H1 (cell line): Measurements from ENCODE around the gene EPHA5. TPM values are rescaled to one million over a fixed set of nuclear protein-coding genes. Genes with fewer than 3 reads are reported as not detected.

Experiments used
- CTCF ChIA-PET: fragments of 300-600 bp; sonication (Branson Sonifier 250); formaldehyde crosslinking; loops from one replicate; lab custom pipeline; 2021; ENCODE audit not compliant: partially characterized antibody; lab: Charles Lee
- POLR2A ChIA-PET: fragments of 300-600 bp; sonication (Branson Sonifier 250); formaldehyde crosslinking; loops from one replicate; lab custom pipeline; 2021; ENCODE audit warnings: inconsistent platforms; ENCODE audit not compliant: partially characterized antibody; lab: Charles Lee
- DNase-seq, 2 experiments: peaks; one replicate each; pipeline versions ENCODE4 v3.0.0 to v3.0.0-alpha.2; 2010 to 2022; ENCODE audit warnings: low spot score in 2 of 2, low read depth in 1 of 2, mixed read lengths in 1 of 2
- FAIRE-seq: peaks from 2 replicates; lab custom pipeline; 2011; peaks lifted over from hg19 to GRCh38; lab: Jason Lieb, UNC
- H2AFZ ChIP-seq: 2 replicates; pipeline ENCODE4 v1.8.1; 2012; ENCODE audit warnings: low read length, inconsistent platforms
- H2AK5ac ChIP-seq: 2 replicates; pipeline ENCODE4 v1.6.1; 2013; ENCODE audit warnings: low read depth, low read length
- H2BK120ac ChIP-seq: replicated peaks from 2 replicates; pipeline ENCODE3; 2013; ENCODE audit warnings: low read depth, low read length, inconsistent platforms
- H2BK12ac ChIP-seq: 2 replicates; pipeline ENCODE4 v1.6.1; 2013; ENCODE audit warnings: low read depth, low read length
- H2BK15ac ChIP-seq: 2 replicates; pipeline ENCODE4 v1.6.1; 2013; ENCODE audit warnings: low read length
- H2BK20ac ChIP-seq: 2 replicates; pipeline ENCODE4 v1.6.1; 2013; ENCODE audit warnings: low read length
- H2BK5ac ChIP-seq: 2 replicates; pipeline ENCODE4 v1.6.1; 2013; ENCODE audit warnings: low read depth, low read length
- H3K14ac ChIP-seq: 2 replicates; pipeline ENCODE4 v1.6.1; 2013; ENCODE audit warnings: inconsistent platforms; ENCODE audit not compliant: insufficient read length
- H3K18ac ChIP-seq: 2 replicates; pipeline ENCODE4 v1.6.1; 2013; ENCODE audit warnings: low read length; ENCODE audit errors: extremely low read depth
- H3K23ac ChIP-seq: 2 replicates; pipeline ENCODE4 v1.6.1; 2013; ENCODE audit warnings: inconsistent platforms; ENCODE audit not compliant: insufficient read length
- H3K23me2 ChIP-seq: 2 replicates; pipeline ENCODE4 v1.6.1; 2013; ENCODE audit warnings: low read depth, low read length
- H3K27ac ChIP-seq: 2 replicates; pipeline ENCODE4 v1.6.1; 2011; ENCODE audit warnings: low read depth, low read length, inconsistent platforms
- H3K27me3 ChIP-seq, 4 experiments: replicated peaks in 1 of 4; 1 replicate in 1 of 4; 2 replicates in 3 of 4; pipeline versions ENCODE4 v1.6.1 to v1.8.1; 2011 to 2013; ENCODE audit warnings: low read length in 3 of 4, mild to moderate bottlenecking in 3 of 4, inconsistent platforms in 2 of 4, mixed read lengths in 2 of 4, moderate library complexity in 1 of 4; ENCODE audit not compliant: control insufficient read depth in 3 of 4, insufficient read depth in 3 of 4; ENCODE audit errors: extremely low read depth in 1 of 4
- H3K36me3 ChIP-seq, 4 experiments: 2 replicates each; pipeline versions ENCODE4 v1.6.1 to v1.8.1; 2011 to 2013; ENCODE audit warnings: mild to moderate bottlenecking in 4 of 4, low read length in 3 of 4, moderate library complexity in 2 of 4, control low read depth in 1 of 4, inconsistent platforms in 1 of 4; ENCODE audit not compliant: insufficient read depth in 4 of 4, control insufficient read depth in 2 of 4
- H3K4ac ChIP-seq: replicated peaks from 2 replicates; pipeline ENCODE3; 2013; ENCODE audit warnings: low read length, low read depth, mixed read lengths, inconsistent platforms; ENCODE audit not compliant: insufficient read length
- H3K4me1 ChIP-seq, 4 experiments: replicated peaks in 1 of 4; 1 replicate in 1 of 4; 2 replicates in 3 of 4; pipeline versions ENCODE4 v1.6.1 to v1.8.1; 2011 to 2013; ENCODE audit warnings: low read length in 3 of 4, inconsistent platforms in 2 of 4, mixed read lengths in 1 of 4; ENCODE audit not compliant: insufficient read depth in 4 of 4, control insufficient read depth in 3 of 4
- H3K4me2 ChIP-seq, 2 experiments: 2 replicates each; pipeline versions ENCODE4 v1.6.1 to v1.8.1; 2011 to 2013; ENCODE audit warnings: low read depth in 2 of 2, low read length in 2 of 2, control low read depth in 1 of 2, inconsistent platforms in 1 of 2, mild to moderate bottlenecking in 1 of 2; ENCODE audit not compliant: insufficient read depth in 1 of 2
- H3K4me3 ChIP-seq, 4 experiments: fragments of 200-600, 300-600 bp in 1 of 4; sonication (generic), shearing (Covaris generic), sonication (Bioruptor Twin) in 1 of 4; 2 replicates each; pipeline versions ENCODE4 v1.5.1 to v1.8.1; 2011 to 2016; ENCODE audit warnings: low read length in 4 of 4, low read depth in 3 of 4, control low read depth in 2 of 4, inconsistent platforms in 2 of 4, mild to moderate bottlenecking in 2 of 4, mixed read lengths in 1 of 4, moderate library complexity in 1 of 4; ENCODE audit not compliant: insufficient read depth in 2 of 4; ENCODE audit errors: extremely low read depth in 1 of 4
- H3K56ac ChIP-seq: replicated peaks from 2 replicates; pipeline ENCODE3; 2013; ENCODE audit warnings: low read depth, mild to moderate bottlenecking, mixed read lengths, low read length, inconsistent platforms; ENCODE audit not compliant: insufficient read length
- H3K79me1 ChIP-seq: 2 replicates; pipeline ENCODE4 v1.6.1; 2013; ENCODE audit warnings: low read depth, low read length, control low read depth
- H3K79me2 ChIP-seq, 2 experiments: 2 replicates each; pipeline versions ENCODE4 v1.6.1 to v1.8.1; 2012 to 2013; ENCODE audit warnings: low read length in 2 of 2, mild to moderate bottlenecking in 2 of 2, inconsistent platforms in 1 of 2; ENCODE audit not compliant: insufficient read depth in 2 of 2, control insufficient read depth in 1 of 2
- H3K9ac ChIP-seq, 4 experiments: replicated peaks in 1 of 4; 1 replicate in 1 of 4; 2 replicates in 3 of 4; pipeline versions ENCODE4 v1.6.1 to v1.8.1; 2011 to 2013; ENCODE audit warnings: low read depth in 3 of 4, low read length in 3 of 4, control low read depth in 2 of 4, mild to moderate bottlenecking in 2 of 4, moderate library complexity in 2 of 4, inconsistent platforms in 1 of 4; ENCODE audit errors: extremely low read depth in 1 of 4
- H3K9me3 ChIP-seq, 2 experiments: 2 replicates each; pipeline versions ENCODE4 v1.6.1 to v1.8.1; 2012 to 2013; ENCODE audit warnings: mild to moderate bottlenecking in 2 of 2, moderate library complexity in 2 of 2, control low read depth in 1 of 2, inconsistent platforms in 1 of 2, low read depth in 1 of 2, low read length in 1 of 2, mixed read lengths in 1 of 2; ENCODE audit not compliant: insufficient read depth in 2 of 2
- H4K20me1 ChIP-seq, 2 experiments: replicated peaks in 1 of 2; 2 replicates each; pipeline versions ENCODE3 to v1.8.1; 2011 to 2013; ENCODE audit warnings: inconsistent platforms in 2 of 2, low read length in 2 of 2, mild to moderate bottlenecking in 1 of 2; ENCODE audit not compliant: insufficient read depth in 2 of 2, control insufficient read depth in 1 of 2
- H4K5ac ChIP-seq: 2 replicates; pipeline ENCODE4 v1.6.1; 2013; ENCODE audit warnings: low read length, low read depth, mixed read lengths, inconsistent platforms; ENCODE audit not compliant: insufficient read length
- H4K8ac ChIP-seq: 2 replicates; pipeline ENCODE4 v1.8.0; 2013; ENCODE audit warnings: mild to moderate bottlenecking, moderate library complexity, low read length, inconsistent platforms; ENCODE audit not compliant: insufficient read depth; ENCODE audit errors: extremely low read depth
- H4K91ac ChIP-seq: replicated peaks from 2 replicates; pipeline ENCODE3; 2013; ENCODE audit warnings: low read length, mixed read lengths, inconsistent platforms; ENCODE audit not compliant: insufficient read length
- CEBPB ChIP-seq: IDR thresholded peaks from 2 replicates; pipeline ENCODE4 v1.6.1; 2012; ENCODE audit warnings: low read depth, low read length
- CREB1 ChIP-seq: IDR thresholded peaks from 2 replicates; pipeline ENCODE4 v1.6.1; 2012; ENCODE audit warnings: inconsistent platforms
- EGR1 ChIP-seq: IDR thresholded peaks from 2 replicates; pipeline ENCODE4 v1.6.1; 2011; ENCODE audit warnings: low read depth, low read length, borderline replicate concordance
- GTF2F1 ChIP-seq: IDR thresholded peaks from 2 replicates; pipeline ENCODE4 v1.6.1; 2012; ENCODE audit warnings: low read depth, low read length, improper control_type of control experiment, borderline replicate concordance
- JUND ChIP-seq: IDR thresholded peaks from 2 replicates; pipeline ENCODE4 v1.6.1; 2011; ENCODE audit warnings: mild to moderate bottlenecking, improper control_type of control experiment, low read length
- PHF8 ChIP-seq: fragments of 200-600 bp; sonication (generic); conservative IDR thresholded peaks from 2 replicates; pipeline ENCODE4 v1.7.1; 2012; ENCODE audit warnings: low read depth, mild to moderate bottlenecking, inconsistent platforms, low read length, moderate library complexity
- RNF2 ChIP-seq: fragments of 200-900, 300-1000 bp; sonication (generic); IDR thresholded peaks from 2 replicates; pipeline ENCODE4 v1.7.1; 2016; ENCODE audit warnings: borderline replicate concordance, low read depth, mild to moderate bottlenecking, antibody characterized with exemption, low read length; ENCODE audit not compliant: poor library complexity, severe bottlenecking; ENCODE audit errors: missing control alignments
- SUZ12 ChIP-seq: fragments of 200-600 bp; sonication (generic); IDR thresholded peaks from 2 replicates; pipeline ENCODE4 v1.6.1; 2012; ENCODE audit warnings: mild to moderate bottlenecking, inconsistent platforms, low read length, moderate library complexity, mixed read lengths
- TAF1 ChIP-seq: IDR thresholded peaks from 2 replicates; pipeline ENCODE4 v1.6.1; 2011; ENCODE audit warnings: mild to moderate bottlenecking, low read depth, low read length
- TEAD4 ChIP-seq: IDR thresholded peaks from 2 replicates; pipeline ENCODE4 v1.6.1; 2012; ENCODE audit warnings: low read depth, low read length, inconsistent platforms, mixed read lengths
- WGBS, 2 experiments: shearing (Covaris generic) in 1 of 2; methylation state at CpG; one replicate each; pipeline versions ENCODE4 v1.1.6 to v1.1.7; 2013 to 2015; ENCODE audit warnings: low lambda C conversion rate in 2 of 2, mixed read lengths in 2 of 2, inconsistent platforms in 1 of 2, low coverage in 1 of 2, missing lambda C conversion rate in 1 of 2; ENCODE audit not compliant: insufficient replicate concordance in 2 of 2, insufficient coverage in 1 of 2, insufficient read length in 1 of 2; ENCODE audit errors: extremely low coverage in 1 of 2, missing lambda C conversion rate in 1 of 2; 5-methylcytosine and 5-hydroxymethylcytosine counted together
- polyA plus RNA-seq, 7 experiments: library from polyadenylated mRNA; depleted of rRNA in 3 of 7; stranded (reverse) in 5 of 7; unstranded in 2 of 7; fragments of >200 nt in 5 of 7; fragments of 200-250 nt in 2 of 7; gene quantifications; 1 replicate in 5 of 7; 2 replicates in 1 of 7; 4 replicates in 1 of 7; pipeline versions ENCODE4 v1.2.1 to v1.2.3, GENCODE V29; 2011 to 2013; ENCODE audit warnings: missing spikeins in 2 of 7, mixed read lengths in 2 of 7
- total RNA-seq: library from RNA; stranded (reverse); fragmentation: NEBNext Ultra II Directional; extraction: Animal tissue kit (Norgen Biotek cat#: 25700); gene quantifications from 2 replicates; pipeline ENCODE4 v1.2.1, GENCODE V29; 2021
- TF ChIP-seq, protein P1 (sequence below), 3 experiments: IDR thresholded peaks; 1 replicate in 2 of 3; 2 replicates in 1 of 3; pipeline versions ENCODE4 v1.5.1 to v1.6.1; 2011; ENCODE audit warnings: low read length in 3 of 3, mild to moderate bottlenecking in 3 of 3, inconsistent platforms in 2 of 3, low read depth in 1 of 3, moderate library complexity in 1 of 3; ENCODE audit not compliant: insufficient read depth in 1 of 3; ENCODE audit errors: control extremely low read depth in 1 of 3

The EPHA5 gene
- total and polyA plus RNA-seq, 2 of the 8 experiments (the other 6 are each of a cell fraction or from before 2014, with no cell fraction given): 0.03 to 0.11 TPM

- POLR2A ChIA-PET: no interaction called here
- Histone ChIP-seq H3K56ac (no peak overlapping the region), H3K79me1 (no peaks in the 10 kb centered on the region), H3K23ac (no peak overlapping the region), H3K23me2 (no peaks in the 10 kb centered on the region), H3K79me2 (no peaks in the 10 kb centered on the region), H3K9me3 (no peaks in the 10 kb centered on the region), H4K5ac (no peak overlapping the region), H2AFZ (no peak overlapping the region), H2BK20ac (no peak overlapping the region), H2BK120ac (no peak overlapping the region), H4K20me1 (no peaks in the 10 kb centered on the region), H3K36me3 (no peaks in the 10 kb centered on the region), H3K18ac (no peak overlapping the region), H4K8ac (no peak overlapping the region), H3K9ac (no peak overlapping the region), H3K27ac (no peak overlapping the region), H3K4me3 (no peak overlapping the region), H3K4me2 (no peak overlapping the region), H3K27me3 (no peaks in the 10 kb centered on the region), H3K4ac (no peak overlapping the region), H2BK15ac (no peak overlapping the region), H3K14ac (no peak overlapping the region), H4K91ac (no peak overlapping the region), H2AK5ac (no peak overlapping the region), H2BK5ac (no peak overlapping the region), H3K4me1 (no peaks in the 10 kb centered on the region), H2BK12ac (no peak overlapping the region)
- DNase-seq (no peak), FAIRE-seq (no peak)
- 69% methylated on average over 4 of the region's 4 CpGs; no CpG with 5 or more reads in 1 of the 2 experiments for WGBS, 2 experiments
- CTCF ChIA-PET: no interaction called here
- TF ChIP-seq JUND: no peak
- TF ChIP-seq, protein P1, sequence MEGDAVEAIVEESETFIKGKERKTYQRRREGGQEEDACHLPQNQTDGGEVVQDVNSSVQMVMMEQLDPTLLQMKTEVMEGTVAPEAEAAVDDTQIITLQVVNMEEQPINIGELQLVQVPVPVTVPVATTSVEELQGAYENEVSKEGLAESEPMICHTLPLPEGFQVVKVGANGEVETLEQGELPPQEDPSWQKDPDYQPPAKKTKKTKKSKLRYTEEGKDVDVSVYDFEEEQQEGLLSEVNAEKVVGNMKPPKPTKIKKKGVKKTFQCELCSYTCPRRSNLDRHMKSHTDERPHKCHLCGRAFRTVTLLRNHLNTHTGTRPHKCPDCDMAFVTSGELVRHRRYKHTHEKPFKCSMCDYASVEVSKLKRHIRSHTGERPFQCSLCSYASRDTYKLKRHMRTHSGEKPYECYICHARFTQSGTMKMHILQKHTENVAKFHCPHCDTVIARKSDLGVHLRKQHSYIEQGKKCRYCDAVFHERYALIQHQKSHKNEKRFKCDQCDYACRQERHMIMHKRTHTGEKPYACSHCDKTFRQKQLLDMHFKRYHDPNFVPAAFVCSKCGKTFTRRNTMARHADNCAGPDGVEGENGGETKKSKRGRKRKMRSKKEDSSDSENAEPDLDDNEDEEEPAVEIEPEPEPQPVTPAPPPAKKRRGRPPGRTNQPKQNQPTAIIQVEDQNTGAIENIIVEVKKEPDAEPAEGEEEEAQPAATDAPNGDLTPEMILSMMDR (IDR thresholded peaks at IDR 0.05; ENCODE audit: control extremely low read depth in 1 of 3, insufficient read depth in 1 of 3, low read depth in 1 of 3, low read length in 3 of 3): no peak
- TF ChIP-seq TAF1: no peak
- TF ChIP-seq PHF8: no peak
- no peak for TF ChIP-seq GTF2F1
- no peak for TF ChIP-seq TEAD4
- no peak for TF ChIP-seq SUZ12
- no peak for TF ChIP-seq CEBPB
- no peak for TF ChIP-seq EGR1
- TF ChIP-seq RNF2: no peak
- TF ChIP-seq CREB1: no peak
These were observed 353.8 kb downstream of the EPHA5 start for GRCh38 chr4:65316534-65316933.
